Gastroesophageal sphincter (tissue), 3 donors: ENCODE measurements around the gene NFASC.

Source experiments
- CTCF ChIP-seq, 4 experiments: fragments of 200-600 bp in 2 of 4; fragments of 450-650 bp in 2 of 4; sonication (generic) in 1 of 4; IDR thresholded peaks; one replicate each; pipeline ENCODE4 v1.5.1; 2017 to 2019; ENCODE audit warnings: antibody characterized with exemption in 4 of 4, mild to moderate bottlenecking in 2 of 4, moderate library complexity in 2 of 4
- EP300 ChIP-seq: sonication (generic); formaldehyde crosslinking; IDR thresholded peaks from one replicate; pipeline ENCODE4 v1.6.1; 2017; ENCODE audit warnings: antibody characterized with exemption, mild to moderate bottlenecking
- POLR2A ChIP-seq, 2 donors: fragments of 450-650 bp; IDR thresholded peaks; one replicate each; pipeline ENCODE4 v1.6.1; 2017; ENCODE audit warnings: antibody characterized with exemption in 2 of 2, mild to moderate bottlenecking in 2 of 2, moderate library complexity in 1 of 2
- POLR2AphosphoS5 ChIP-seq: sonication (generic); formaldehyde crosslinking; IDR thresholded peaks from one replicate; pipeline ENCODE4 v1.6.1; 2017; ENCODE audit warnings: antibody characterized with exemption

- TF ChIP-seq EP300 (no peak), CTCF (IDR thresholded peaks at IDR 0.05) (no peak), POLR2AphosphoS5 (no peak), POLR2A (IDR thresholded peaks at IDR 0.05) (no peak)
These were observed 188.2 kb downstream of the NFASC start for GRCh38 chr1:205058853-205059252.
